NCI-H82 treated with DMSO at 0.1 percent for 48 hours (cell line): ENCODE measurements around the gene SMG9.
"Not testable (repeated sequence)": the region's sequence is repeated elsewhere in the genome, so short reads cannot be mapped to it uniquely, and the experiment has no call there.

ENCODE experiments used
- DNase-seq: peaks from one replicate; lab custom pipeline; 2025; ENCODE audit not compliant: unreplicated experiment; lab: John Stamatoyannopoulos, UW

Gene SMG9

GRCh38 chr19:43695985-43696704 is 58.6 kb downstream of the SMG9 start:
- no peak for DNase-seq

- no peak for DNase-seq
Measured at GRCh38 chr19:43694553-43694952, 60.2 kb downstream of the SMG9 start.

- no peak for DNase-seq
Measured at GRCh38 chr19:43692877-43693276, 61.9 kb downstream of the SMG9 start.

- no peak for DNase-seq
Measured at GRCh38 chr19:43692385-43692784, 62.4 kb downstream of the SMG9 start.

GRCh38 chr19:43691755-43692154 is 63.0 kb downstream of the SMG9 start:
- DNase-seq = no peak

- no peak for DNase-seq
Measured at GRCh38 chr19:43690890-43691289, 63.9 kb downstream of the SMG9 start.

GRCh38 chr19:43690444-43690843 is 64.3 kb downstream of the SMG9 start:
- DNase-seq = no peak

GRCh38 chr19:43688059-43688701 is 66.6 kb downstream of the SMG9 start:
- no peak for DNase-seq

- no peak for DNase-seq
Measured at GRCh38 chr19:43687660-43687997, 67.1 kb downstream of the SMG9 start.

GRCh38 chr19:43684326-43684725 is 70.4 kb downstream of the SMG9 start:
- DNase-seq = no peak

- no peak for DNase-seq
Measured at GRCh38 chr19:43683905-43684304, 70.9 kb downstream of the SMG9 start.

- no peak for DNase-seq
Measured at GRCh38 chr19:43682824-43683661, 71.7 kb downstream of the SMG9 start.

- not testable (repeated sequence) for DNase-seq
Measured at GRCh38 chr19:43682269-43682668, 72.5 kb downstream of the SMG9 start.

- DNase-seq = no peak
Measured at GRCh38 chr19:43681821-43682220, 72.9 kb downstream of the SMG9 start.

- DNase-seq = no peak
Measured at GRCh38 chr19:43678512-43679261, 76.1 kb downstream of the SMG9 start.
